Measurements from ENCODE around the gene PRKCD.
A peak's percentile ranks its signal among the peaks of the same experiment; 100 is the strongest.

Gene PRKCD

GRCh38 chr3:53140847-53141845, 19.9 kb upstream of the PRKCD start:
- POLR2A ChIA-PET, result interaction anchor here (1.0 kb wide), 1 partner anchor 10 kb away, joined by 3 read pairs; no protein-coding TSS in a partner anchor
- no peak for DNase-seq (ENCODE audit: extremely low spot score)

GRCh38 chr3:53142986-53143385, 18.0 kb upstream of the PRKCD start:
- POLR2A ChIA-PET, result no interaction called here
- CTCF ChIA-PET, result no interaction called here
- no peak for TF ChIP-seq L3MBTL2 (conservative IDR thresholded peaks at IDR 0.05)
- no peak for TF ChIP-seq ARNT (IDR thresholded peaks at IDR 0.05)
- TF ChIP-seq SP1 (IDR thresholded peaks at IDR 0.05), result no peak
- TF ChIP-seq PKNOX1 (IDR thresholded peaks at IDR 0.05), result no peak
- TF ChIP-seq BHLHE40 (IDR thresholded peaks at IDR 0.05; ENCODE audit: borderline replicate concordance), result no peak
- no peak for TF ChIP-seq SUZ12 (IDR thresholded peaks at IDR 0.05)
- TF ChIP-seq ZNF384 (IDR thresholded peaks at IDR 0.05), result no peak
- no peak for TF ChIP-seq FOXK2 (IDR thresholded peaks at IDR 0.05)
- TF ChIP-seq TARDBP (IDR thresholded peaks at IDR 0.05), result no peak
- TF ChIP-seq HDGF (IDR thresholded peaks at IDR 0.05; ENCODE audit: borderline replicate concordance), result no peak
- no peak for TF ChIP-seq FOXM1 (IDR thresholded peaks at IDR 0.05; ENCODE audit: borderline replicate concordance)
- no peak for TF ChIP-seq NFRKB (IDR thresholded peaks at IDR 0.05)
- no peak for TF ChIP-seq CTBP1 (IDR thresholded peaks at IDR 0.05; ENCODE audit: borderline replicate concordance)
- TF ChIP-seq ELF4 (IDR thresholded peaks at IDR 0.05), result no peak
- DNase-seq (ENCODE audit: extremely low spot score), result no peak

More at GRCh38 chr3:53140847-53141845, 19.9 kb upstream of the PRKCD start:
- TF ChIP-seq ARNT (IDR thresholded peaks at IDR 0.05), result no peak
- no peak for TF ChIP-seq LEF1 (IDR thresholded peaks at IDR 0.05; ENCODE audit: borderline replicate concordance)
- TF ChIP-seq ELF4 (IDR thresholded peaks at IDR 0.05), result no peak
- TF ChIP-seq BHLHE40 (IDR thresholded peaks at IDR 0.05; ENCODE audit: borderline replicate concordance), result no peak
- TF ChIP-seq SP1 (IDR thresholded peaks at IDR 0.05), result no peak
- TF ChIP-seq NFRKB (IDR thresholded peaks at IDR 0.05), result no peak
- no peak for TF ChIP-seq CTBP1 (IDR thresholded peaks at IDR 0.05; ENCODE audit: borderline replicate concordance)
- no peak for TF ChIP-seq FOXA1 (IDR thresholded peaks at IDR 0.05)
- no peak for TF ChIP-seq TARDBP (IDR thresholded peaks at IDR 0.05)
- TF ChIP-seq FOXM1 (IDR thresholded peaks at IDR 0.05; ENCODE audit: borderline replicate concordance), result no peak
- CTCF ChIA-PET, result interaction anchor here (0.6 to 1.3 kb wide), 3 partner anchors 20 to 504 kb away, joined by 3 to 4 read pairs (median 3); partner anchors contain the start of gene PRKCD

GRCh38 chr3:53144446-53144845, 16.6 kb upstream of the PRKCD start:
- CTCF ChIA-PET, result no interaction called here
- DNase-seq (ENCODE audit: extremely low spot score), result no peak
- no peak for TF ChIP-seq ZNF384 (IDR thresholded peaks at IDR 0.05)
- no peak for TF ChIP-seq TARDBP (IDR thresholded peaks at IDR 0.05)
- no peak for TF ChIP-seq PKNOX1 (IDR thresholded peaks at IDR 0.05)
- TF ChIP-seq BHLHE40 (IDR thresholded peaks at IDR 0.05; ENCODE audit: borderline replicate concordance), result no peak
- POLR2A ChIA-PET, result no interaction called here

- CTCF ChIA-PET, result no interaction called here
- TF ChIP-seq PKNOX1 (IDR thresholded peaks at IDR 0.05) (peak; percentile 55), ZNF384 (IDR thresholded peaks at IDR 0.05) (no peak)
- no peak for DNase-seq (ENCODE audit: extremely low spot score)
- POLR2A ChIA-PET, result interaction anchor here (1.6 kb wide), 1 partner anchor 14 kb away, joined by 4 read pairs; no protein-coding TSS in a partner anchor
These were observed 15.9 kb upstream of the PRKCD start for GRCh38 chr3:53144862-53145712.

- POLR2A ChIA-PET, result interaction anchor here (1.6 kb wide), 1 partner anchor 15 kb away, joined by 4 read pairs; no protein-coding TSS in a partner anchor
- CTCF ChIA-PET, result no interaction called here
- TF ChIP-seq HDGF (IDR thresholded peaks at IDR 0.05; ENCODE audit: borderline replicate concordance), result no peak
- no peak for TF ChIP-seq ZNF384 (IDR thresholded peaks at IDR 0.05)
- TF ChIP-seq ARNT (IDR thresholded peaks at IDR 0.05), result no peak
- TF ChIP-seq NFRKB (IDR thresholded peaks at IDR 0.05), result no peak
- TF ChIP-seq LEF1 (IDR thresholded peaks at IDR 0.05; ENCODE audit: borderline replicate concordance), result no peak
- no peak for TF ChIP-seq ELF4 (IDR thresholded peaks at IDR 0.05)
- no peak for TF ChIP-seq TARDBP (IDR thresholded peaks at IDR 0.05)
- no peak for DNase-seq (ENCODE audit: extremely low spot score)
These were observed 15.3 kb upstream of the PRKCD start for GRCh38 chr3:53145713-53146080.

- POLR2A ChIA-PET, result interaction anchor here (1.6 kb wide), 1 partner anchor 16 kb away, joined by 4 read pairs; no protein-coding TSS in a partner anchor
- DNase-seq (ENCODE audit: extremely low spot score), result no peak
- TF ChIP-seq ELF4 (IDR thresholded peaks at IDR 0.05) (no peak), BHLHE40 (IDR thresholded peaks at IDR 0.05; ENCODE audit: borderline replicate concordance) (no peak), PKNOX1 (IDR thresholded peaks at IDR 0.05) (no peak), FOXM1 (IDR thresholded peaks at IDR 0.05; ENCODE audit: borderline replicate concordance) (no peak)
- CTCF ChIA-PET, result no interaction called here
These were observed 14.6 kb upstream of the PRKCD start for GRCh38 chr3:53146319-53146891.
